ENCODE data around the gene IDUA. TPM values are rescaled to one million over a fixed set of nuclear protein-coding genes. Genes with fewer than 3 reads are reported as not detected.

The IDUA gene
- polyA plus RNA-seq, 3 donors = 6.4 to 64.4 (median 8.5) TPM

GRCh38 chr4:952881-953573 is 33.8 kb upstream of the IDUA start:
- no peak overlapping the region for H3K4me3 Mint-ChIP-seq
- H3K27me3 Mint-ChIP-seq (ENCODE audit: low read depth in 3 of 3) = no peaks in the 10 kb centered on the region
- H3K27me3 ChIP-seq (ENCODE audit: control insufficient read depth in 2 of 2, insufficient read depth in 2 of 2, low read length in 2 of 2) = no peaks in the 10 kb centered on the region
- no peaks in the 10 kb centered on the region for H3K79me2 ChIP-seq (ENCODE audit: insufficient read depth, low read length)
- peaks cover 16% of the 10 kb centered on the region for H4K20me1 ChIP-seq (ENCODE audit: insufficient read depth, low read length)
- 95% methylated on average over 28 of the region's 28 CpGs for WGBS (ENCODE audit: insufficient coverage)
- no peak overlapping the region for H3K27ac ChIP-seq (ENCODE audit: low read depth in 1 of 2, low read length in 2 of 2)
- peaks cover 42 to 68% of the 10 kb centered on the region in 2 donors for H3K36me3 ChIP-seq (replicated peaks in 1 of 2; ENCODE audit: control insufficient read depth in 1 of 2, insufficient read depth in 2 of 2, low read length in 2 of 2)
- no peak overlapping the region for H2AFZ ChIP-seq (ENCODE audit: insufficient read depth, low read depth, low read length, poor library complexity, severe bottlenecking)
- no peak overlapping the region for H3K4me3 ChIP-seq (replicated peaks in 1 of 3; ENCODE audit: low read depth in 2 of 3, low read length in 3 of 3)
- peaks cover 0 to 6% (median 0%) of the 10 kb centered on the region in 7 donors for H3K9me3 Mint-ChIP-seq
- no peaks in the 10 kb centered on the region for H3K9me3 ChIP-seq (replicated peaks in 1 of 2; ENCODE audit: control insufficient read depth in 1 of 2, insufficient read depth in 1 of 2, low read length in 2 of 2)
- no peaks in the 10 kb centered on the region for H3K4me1 ChIP-seq (ENCODE audit: control insufficient read depth in 1 of 2, insufficient read depth in 2 of 2, low read length in 2 of 2)
- TF ChIP-seq CTCF (IDR thresholded peaks at IDR 0.05) = no peak
- H3K36me3 Mint-ChIP-seq = peaks cover 44 to 70% of the 10 kb centered on the region in 2 donors
- intact Hi-C loops (cut with micrococcal nuclease) = no loop called here
- H3K27ac Mint-ChIP-seq = peak overlapping the region in 1 of 7 donors; percentile 66
- DNase-seq = no peak
- no peak overlapping the region for H3K9ac ChIP-seq (ENCODE audit: insufficient read depth, low read length, poor library complexity, severe bottlenecking)
- no peak overlapping the region for H3K4me2 ChIP-seq (replicated peaks; ENCODE audit: extremely low read depth, low read length, poor library complexity, severe bottlenecking)
- H3K4me1 Mint-ChIP-seq = no peaks in the 10 kb centered on the region

DNA sequence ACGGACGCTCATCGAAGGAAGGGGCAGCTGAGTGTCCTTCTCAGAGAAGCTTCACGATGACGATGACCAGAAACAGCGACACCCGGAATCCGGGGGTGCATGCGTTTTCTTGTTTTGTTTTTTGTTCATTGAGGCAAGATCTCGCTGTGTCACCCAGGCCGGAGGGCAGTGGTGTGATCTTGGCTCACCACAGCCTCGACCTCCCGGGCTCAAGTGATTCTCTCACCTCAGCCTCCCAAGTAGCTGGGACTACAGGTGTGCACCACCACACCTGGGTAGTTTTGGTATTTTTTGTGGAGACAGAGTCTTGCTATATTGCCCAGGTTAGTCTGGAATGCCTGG is 33.3 kb upstream of the IDUA start:
- H3K27me3 Mint-ChIP-seq (ENCODE audit: low read depth in 3 of 3) = no peaks in the 10 kb centered on the region
- Histone ChIP-seq H3K27ac (ENCODE audit: low read depth in 1 of 2, low read length in 2 of 2) (no peak overlapping the region), H4K20me1 (ENCODE audit: insufficient read depth, low read length) (peaks cover 16% of the 10 kb centered on the region), H3K36me3 (replicated peaks in 1 of 2; ENCODE audit: control insufficient read depth in 1 of 2, insufficient read depth in 2 of 2, low read length in 2 of 2) (peaks cover 43 to 74% of the 10 kb centered on the region in 2 donors), H3K79me2 (ENCODE audit: insufficient read depth, low read length) (no peaks in the 10 kb centered on the region), H3K27me3 (ENCODE audit: control insufficient read depth in 2 of 2, insufficient read depth in 2 of 2, low read length in 2 of 2) (no peaks in the 10 kb centered on the region), H3K4me1 (ENCODE audit: control insufficient read depth in 1 of 2, insufficient read depth in 2 of 2, low read length in 2 of 2) (no peaks in the 10 kb centered on the region), H2AFZ (ENCODE audit: insufficient read depth, low read depth, low read length, poor library complexity, severe bottlenecking) (no peak overlapping the region), H3K4me2 (replicated peaks; ENCODE audit: extremely low read depth, low read length, poor library complexity, severe bottlenecking) (no peak overlapping the region), H3K9me3 (replicated peaks in 1 of 2; ENCODE audit: control insufficient read depth in 1 of 2, insufficient read depth in 1 of 2, low read length in 2 of 2) (no peaks in the 10 kb centered on the region), H3K4me3 (replicated peaks in 1 of 3; ENCODE audit: low read depth in 2 of 3, low read length in 3 of 3) (no peak overlapping the region), H3K9ac (ENCODE audit: insufficient read depth, low read length, poor library complexity, severe bottlenecking) (no peak overlapping the region)
- H3K4me1 Mint-ChIP-seq = no peaks in the 10 kb centered on the region
- DNase-seq = no peak
- H3K4me3 Mint-ChIP-seq = no peak overlapping the region
- H3K36me3 Mint-ChIP-seq = peaks cover 47 to 72% of the 10 kb centered on the region in 2 donors
- no peak for TF ChIP-seq CTCF (IDR thresholded peaks at IDR 0.05)
- H3K9me3 Mint-ChIP-seq = peaks cover 0 to 6% (median 0%) of the 10 kb centered on the region in 7 donors
- intact Hi-C loops (cut with micrococcal nuclease) = no loop called here
- H3K27ac Mint-ChIP-seq = no peak overlapping the region
- 96% methylated on average over 9 of the region's 13 CpGs for WGBS (ENCODE audit: insufficient coverage)
